H9 (cell line): ENCODE data around the gene TSPAN5. TPM values are rescaled to one million over a fixed set of nuclear protein-coding genes. Genes with fewer than 3 reads are reported as not detected.

ENCODE experiments used
- DNase-seq: peaks from one replicate; pipeline ENCODE4 v3.0.0-alpha.2; 2017
- H2AFZ ChIP-seq: one replicate; pipeline ENCODE4 v1.6.1; 2013; ENCODE audit warnings: mild to moderate bottlenecking, low read length, control low read depth, moderate library complexity
- H2AK5ac ChIP-seq: 2 replicates; pipeline ENCODE4 v1.6.1; 2013; ENCODE audit warnings: low read length, control low read depth, mixed read lengths; ENCODE audit not compliant: insufficient read length
- H2BK120ac ChIP-seq: one replicate; pipeline ENCODE4 v1.6.1; 2013; ENCODE audit warnings: low read depth, mild to moderate bottlenecking, low read length, control low read depth, inconsistent platforms; ENCODE audit not compliant: poor library complexity, severe bottlenecking
- H2BK12ac ChIP-seq: 2 replicates; pipeline ENCODE4 v1.6.1; 2013; ENCODE audit warnings: low read length, control low read depth, mixed read lengths, low read depth; ENCODE audit not compliant: insufficient read length
- H2BK15ac ChIP-seq: 2 replicates; pipeline ENCODE4 v1.6.1; 2013; ENCODE audit warnings: low read depth, low read length, control low read depth
- H2BK20ac ChIP-seq: one replicate; pipeline ENCODE4 v1.6.1; 2013; ENCODE audit warnings: low read depth, mild to moderate bottlenecking, low read length, control low read depth, inconsistent platforms; ENCODE audit not compliant: poor library complexity, severe bottlenecking
- H2BK5ac ChIP-seq: 2 replicates; pipeline ENCODE4 v1.6.1; 2013; ENCODE audit warnings: low read length, control low read depth, mixed read lengths; ENCODE audit not compliant: insufficient read length
- H3K14ac ChIP-seq: 2 replicates; pipeline ENCODE4 v1.6.1; 2013; ENCODE audit warnings: low read length, control low read depth; ENCODE audit not compliant: insufficient read depth
- H3K18ac ChIP-seq: 2 replicates; pipeline ENCODE4 v1.6.1; 2013; ENCODE audit warnings: low read depth, mild to moderate bottlenecking, mixed read lengths, low read length, control low read depth; ENCODE audit not compliant: insufficient read length
- H3K23ac ChIP-seq: 2 replicates; pipeline ENCODE4 v1.6.1; 2013; ENCODE audit warnings: low read length, control low read depth, mixed read lengths, low read depth; ENCODE audit not compliant: insufficient read length
- H3K23me2 ChIP-seq: 2 replicates; pipeline ENCODE4 v1.6.1; 2013; ENCODE audit warnings: low read depth, mild to moderate bottlenecking, mixed read lengths, low read length, control low read depth; ENCODE audit not compliant: insufficient read length, poor library complexity, severe bottlenecking
- H3K27ac ChIP-seq: 2 replicates; pipeline ENCODE4 v1.5.1; 2013; ENCODE audit warnings: low read length, control low read depth, mixed read lengths, low read depth; ENCODE audit not compliant: insufficient read length
- H3K27me3 ChIP-seq: 2 replicates; pipeline ENCODE4 v1.6.1; 2013; ENCODE audit warnings: low read length, control low read depth, inconsistent platforms; ENCODE audit not compliant: insufficient read depth
- H3K4ac ChIP-seq: 2 replicates; pipeline ENCODE4 v1.6.1; 2013; ENCODE audit warnings: low read depth, mild to moderate bottlenecking, control low read depth, inconsistent platforms, low read length, moderate library complexity
- H3K4me1 ChIP-seq: 2 replicates; pipeline ENCODE4 v1.6.1; 2013; ENCODE audit warnings: low read length, control low read depth, inconsistent platforms; ENCODE audit not compliant: insufficient read depth
- H3K4me2 ChIP-seq: 2 replicates; pipeline ENCODE4 v1.6.1; 2013; ENCODE audit warnings: low read length, control low read depth, mixed read lengths; ENCODE audit not compliant: insufficient read length, insufficient read depth
- H3K56ac ChIP-seq: 2 replicates; pipeline ENCODE4 v1.6.1; 2013; ENCODE audit warnings: low read depth, mild to moderate bottlenecking, mixed read lengths, low read length, control low read depth; ENCODE audit not compliant: insufficient read length
- H3K79me1 ChIP-seq: 2 replicates; pipeline ENCODE4 v1.6.1; 2013; ENCODE audit warnings: low read depth, mild to moderate bottlenecking, moderate library complexity, low read length, control low read depth, inconsistent platforms; ENCODE audit not compliant: insufficient read depth, poor library complexity, severe bottlenecking
- H3K79me2 ChIP-seq: 2 replicates; pipeline ENCODE4 v1.6.1; 2013; ENCODE audit warnings: low read length, control low read depth, inconsistent platforms; ENCODE audit not compliant: insufficient read depth
- H3K9ac ChIP-seq: 2 replicates; pipeline ENCODE4 v1.6.1; 2013; ENCODE audit warnings: low read length, control low read depth, mixed read lengths; ENCODE audit not compliant: insufficient read length; ENCODE audit errors: extremely low read depth
- H3K9me3 ChIP-seq: one replicate; pipeline ENCODE4 v1.6.1; 2013; ENCODE audit warnings: low read depth, low read length, inconsistent platforms; ENCODE audit not compliant: control insufficient read depth
- H3T11ph ChIP-seq: one replicate; pipeline ENCODE4 v1.6.1; 2013; ENCODE audit warnings: mild to moderate bottlenecking, low read length, control low read depth, inconsistent platforms
- H4K20me1 ChIP-seq: one replicate; pipeline ENCODE4 v1.6.1; 2013; ENCODE audit not compliant: control insufficient read depth, insufficient read length, insufficient read depth
- H4K5ac ChIP-seq: 2 replicates; pipeline ENCODE4 v1.6.1; 2013; ENCODE audit warnings: low read depth, mild to moderate bottlenecking, mixed read lengths, low read length, control low read depth; ENCODE audit not compliant: insufficient read length
- H4K8ac ChIP-seq: replicated peaks from 2 replicates; pipeline ENCODE4 v1.6.1; 2013; ENCODE audit warnings: low read length, control low read depth, mixed read lengths, low read depth; ENCODE audit not compliant: insufficient read length
- H4K91ac ChIP-seq: 2 replicates; pipeline ENCODE4 v1.6.1; 2013; ENCODE audit warnings: low read depth, mild to moderate bottlenecking, moderate library complexity, mixed read lengths, low read length, control low read depth; ENCODE audit not compliant: insufficient read length
- H3K27ac Mint-ChIP-seq, 3 experiments: 2 replicates in 2 of 3; 3 replicates in 1 of 3; pipeline ENCODE4 v1.8.0; 2020 to 2021; ENCODE audit warnings: mixed read lengths in 3 of 3, mild to moderate bottlenecking in 1 of 3, moderate library complexity in 1 of 3
- H3K27me3 Mint-ChIP-seq: 2 replicates; pipeline ENCODE4 v1.8.0; 2021; ENCODE audit warnings: low read depth, mild to moderate bottlenecking, moderate library complexity, mixed read lengths
- H3K36me3 Mint-ChIP-seq, 3 experiments: 2 replicates in 2 of 3; 3 replicates in 1 of 3; pipeline ENCODE4 v1.8.0; 2020 to 2021; ENCODE audit warnings: low read depth in 3 of 3, mixed read lengths in 3 of 3; ENCODE audit not compliant: insufficient read depth in 1 of 3
- H3K4me1 Mint-ChIP-seq, 2 experiments: 2 replicates each; pipeline ENCODE4 v1.8.0; 2020; ENCODE audit warnings: mixed read lengths in 2 of 2
- H3K4me3 Mint-ChIP-seq, 2 experiments: 2 replicates in 1 of 2; 3 replicates in 1 of 2; pipeline ENCODE4 v1.8.0; 2020 to 2021; ENCODE audit warnings: mild to moderate bottlenecking in 2 of 2, mixed read lengths in 2 of 2, moderate library complexity in 1 of 2
- H3K9me3 Mint-ChIP-seq, 2 experiments: 2 replicates in 1 of 2; 3 replicates in 1 of 2; pipeline ENCODE4 v1.8.0; 2020; ENCODE audit warnings: mild to moderate bottlenecking in 2 of 2, mixed read lengths in 2 of 2, moderate library complexity in 1 of 2
- WGBS: extraction: QIAGEN DNeasy Blood & Tissue Kit; methylation state at CpG from one replicate; pipeline ENCODE4 v1.1.7; 2013; ENCODE audit warnings: missing lambda C conversion rate, low lambda C conversion rate, mixed read lengths; ENCODE audit not compliant: insufficient read length; ENCODE audit errors: extremely low coverage; 5-methylcytosine and 5-hydroxymethylcytosine counted together
- total RNA-seq: library from RNA; stranded (reverse); gene quantifications from 2 replicates; pipeline ENCODE4 v1.2.1, GENCODE V29; 2021
- TF ChIP-seq, protein P1 (sequence below): fragments of 200-600 bp; sonication (generic); conservative IDR thresholded peaks from 3 replicates; pipeline ENCODE4 v1.8.0; 2021; ENCODE audit warnings: antibody characterized with exemption, mild to moderate bottlenecking

Gene TSPAN5
- total RNA-seq, 1 experiment from 2014 or later, result 7.0 TPM

- Histone ChIP-seq H3K27me3 (no peaks in the 10 kb centered on the region), H4K5ac (no peak overlapping the region), H3K9me3 (no peaks in the 10 kb centered on the region), H2BK20ac (no peak overlapping the region), H2AFZ (no peak overlapping the region), H4K8ac (no peak overlapping the region), H3K4ac (no peak overlapping the region), H2BK12ac (no peak overlapping the region), H2BK120ac (no peak overlapping the region), H3K27ac (no peak overlapping the region), H3K79me1 (no peaks in the 10 kb centered on the region), H3K23ac (no peak overlapping the region), H3K56ac (no peak overlapping the region), H3K9ac (no peak overlapping the region), H3K18ac (no peak overlapping the region), H3K23me2 (no peaks in the 10 kb centered on the region), H3K79me2 (peaks cover 2% of the 10 kb centered on the region; the same call in 1 of the 2 replicates), H3K14ac (no peak overlapping the region), H3K4me1 (peaks cover 18% of the 10 kb centered on the region), H4K91ac (no peak overlapping the region), H4K20me1 (no peaks in the 10 kb centered on the region), H3T11ph (no peak overlapping the region), H2BK15ac (no peak overlapping the region), H3K4me2 (no peak overlapping the region), H2BK5ac (no peak overlapping the region), H2AK5ac (no peak overlapping the region)
- TF ChIP-seq, protein P1, sequence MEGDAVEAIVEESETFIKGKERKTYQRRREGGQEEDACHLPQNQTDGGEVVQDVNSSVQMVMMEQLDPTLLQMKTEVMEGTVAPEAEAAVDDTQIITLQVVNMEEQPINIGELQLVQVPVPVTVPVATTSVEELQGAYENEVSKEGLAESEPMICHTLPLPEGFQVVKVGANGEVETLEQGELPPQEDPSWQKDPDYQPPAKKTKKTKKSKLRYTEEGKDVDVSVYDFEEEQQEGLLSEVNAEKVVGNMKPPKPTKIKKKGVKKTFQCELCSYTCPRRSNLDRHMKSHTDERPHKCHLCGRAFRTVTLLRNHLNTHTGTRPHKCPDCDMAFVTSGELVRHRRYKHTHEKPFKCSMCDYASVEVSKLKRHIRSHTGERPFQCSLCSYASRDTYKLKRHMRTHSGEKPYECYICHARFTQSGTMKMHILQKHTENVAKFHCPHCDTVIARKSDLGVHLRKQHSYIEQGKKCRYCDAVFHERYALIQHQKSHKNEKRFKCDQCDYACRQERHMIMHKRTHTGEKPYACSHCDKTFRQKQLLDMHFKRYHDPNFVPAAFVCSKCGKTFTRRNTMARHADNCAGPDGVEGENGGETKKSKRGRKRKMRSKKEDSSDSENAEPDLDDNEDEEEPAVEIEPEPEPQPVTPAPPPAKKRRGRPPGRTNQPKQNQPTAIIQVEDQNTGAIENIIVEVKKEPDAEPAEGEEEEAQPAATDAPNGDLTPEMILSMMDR, result no peak
- H3K27me3 Mint-ChIP-seq, result no peaks in the 10 kb centered on the region
- H3K36me3 Mint-ChIP-seq, result no peaks in the 10 kb centered on the region
- H3K4me1 Mint-ChIP-seq, result peaks cover 50 to 65% of the 10 kb centered on the region in 2 experiments
- WGBS, result no CpG with 5 or more reads among the region's 6 CpGs
- peak overlapping the region in 1 of 2 experiments; percentile 48; a peak in 3 of 5 replicates for H3K4me3 Mint-ChIP-seq
- peak overlapping the region in 2 of 3 experiments; percentile 79 to 91; a peak in 4 of 7 replicates for H3K27ac Mint-ChIP-seq
- DNase-seq, result no peak
- H3K9me3 Mint-ChIP-seq, result no peaks in the 10 kb centered on the region
These were observed 46.6 kb downstream of the TSPAN5 start for GRCh38 chr4:98611677-98612317.
